Bone marrow (tissue), 2 donors: Measurements from ENCODE around the gene CACNA1C.
"Not testable (repeated sequence)": the region's sequence is repeated elsewhere in the genome, so short reads cannot be mapped to it uniquely, and the experiment has no call there.

Experiments used
- DNase-seq, 2 donors: peaks; one replicate each; lab custom pipeline; 2025; lab: John Stamatoyannopoulos, UW

CACNA1C gene

DNA sequence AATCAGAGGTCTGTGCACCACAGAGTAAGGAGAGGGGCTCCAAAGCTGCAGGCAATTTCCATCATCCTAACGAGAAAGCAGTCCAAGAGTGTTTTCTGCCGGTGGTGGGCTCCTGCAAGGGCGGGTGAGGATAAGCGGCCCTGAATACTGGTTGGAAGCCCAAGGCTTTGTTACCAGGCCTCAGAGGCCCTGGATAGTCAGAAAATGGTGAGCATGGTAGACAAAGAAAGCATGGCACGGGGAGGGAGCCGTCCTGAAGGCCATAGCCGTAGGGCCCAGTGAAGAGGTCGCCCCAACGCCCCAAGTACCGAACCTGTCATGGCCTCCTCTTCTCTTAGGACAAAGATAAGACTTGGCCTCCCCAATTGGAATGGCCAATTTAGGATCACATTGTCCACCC is 435.3 kb downstream of the CACNA1C start:
- DNase-seq, result no peak

DNA sequence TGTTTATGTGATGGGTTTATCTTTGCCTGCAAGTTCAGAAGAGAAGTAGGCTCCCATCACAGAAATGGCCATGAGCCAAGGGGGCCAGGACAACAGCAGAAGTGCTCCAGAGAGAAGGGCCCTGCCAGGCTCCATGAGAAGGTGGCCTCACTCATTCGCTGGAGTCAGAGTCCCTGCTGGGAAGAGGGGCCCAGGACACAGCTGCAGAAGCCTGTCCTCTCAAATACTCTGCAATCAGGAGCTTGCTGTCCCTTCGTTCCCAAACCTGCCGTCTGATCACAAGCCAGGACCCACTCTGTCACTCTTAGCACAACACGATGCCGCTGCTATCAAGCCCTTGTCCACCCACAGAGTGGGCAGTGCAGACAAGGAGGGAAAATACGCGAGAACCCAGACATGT is 435.8 kb downstream of the CACNA1C start:
- DNase-seq, result no peak

DNA sequence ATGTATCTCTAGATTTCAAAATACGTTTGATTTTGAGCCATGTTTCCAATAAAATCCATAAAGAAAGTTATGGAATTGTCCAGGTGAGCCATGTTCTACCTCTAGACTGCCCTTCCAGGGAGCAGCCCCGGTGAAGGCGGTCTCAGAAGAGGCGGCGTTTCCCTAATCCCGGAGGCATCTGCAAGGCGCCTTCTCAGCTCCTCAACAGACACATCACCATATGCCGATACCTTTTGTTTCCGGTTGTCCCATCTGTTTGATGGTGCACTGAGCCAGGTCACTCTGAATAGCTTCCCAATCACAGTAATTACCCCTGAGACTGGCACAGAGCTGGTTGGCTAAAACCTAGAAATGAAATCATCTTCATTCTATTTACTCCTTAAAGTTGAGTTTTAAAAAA is 436.5 kb downstream of the CACNA1C start:
- DNase-seq, result no peak

DNA sequence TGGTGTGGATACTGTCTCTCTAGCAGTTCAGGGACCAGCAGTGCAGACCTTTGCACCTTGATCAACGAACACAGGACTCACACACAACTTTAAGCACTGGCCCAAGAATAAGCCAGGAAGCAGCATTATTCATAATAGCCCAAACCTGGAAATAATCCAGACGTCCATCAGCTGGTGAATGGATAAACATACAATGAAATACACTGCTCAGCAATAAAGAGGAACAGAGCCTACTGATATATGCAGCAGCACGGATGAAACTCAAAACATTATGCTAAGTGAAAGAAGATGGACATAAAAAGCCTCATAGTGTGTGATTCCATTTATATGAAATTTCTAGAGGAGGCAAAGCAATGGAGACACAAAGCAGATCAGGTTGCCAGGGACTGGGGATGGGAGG is 438.0 kb downstream of the CACNA1C start:
- DNase-seq, result no peak

DNA sequence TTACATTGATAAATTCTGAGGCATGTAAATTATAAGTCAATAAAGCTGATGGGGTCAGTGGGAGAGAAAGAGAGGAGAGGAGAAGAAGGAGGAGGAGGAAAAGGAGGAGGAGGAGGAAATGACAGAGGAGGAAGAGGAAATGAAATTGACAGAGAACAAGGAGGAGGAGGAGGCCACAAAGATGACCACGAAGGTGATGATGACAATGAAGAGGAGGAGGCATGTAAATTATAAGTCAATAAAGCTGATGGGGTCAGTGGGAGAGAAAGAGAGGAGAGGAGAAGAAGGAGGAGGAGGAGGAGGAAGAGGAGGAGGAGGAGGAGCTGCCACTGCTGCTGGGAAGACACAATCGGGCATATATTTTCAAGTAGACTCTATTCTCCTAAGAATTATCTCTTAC is 438.6 kb downstream of the CACNA1C start:
- DNase-seq, result not testable (repeated sequence)

DNA sequence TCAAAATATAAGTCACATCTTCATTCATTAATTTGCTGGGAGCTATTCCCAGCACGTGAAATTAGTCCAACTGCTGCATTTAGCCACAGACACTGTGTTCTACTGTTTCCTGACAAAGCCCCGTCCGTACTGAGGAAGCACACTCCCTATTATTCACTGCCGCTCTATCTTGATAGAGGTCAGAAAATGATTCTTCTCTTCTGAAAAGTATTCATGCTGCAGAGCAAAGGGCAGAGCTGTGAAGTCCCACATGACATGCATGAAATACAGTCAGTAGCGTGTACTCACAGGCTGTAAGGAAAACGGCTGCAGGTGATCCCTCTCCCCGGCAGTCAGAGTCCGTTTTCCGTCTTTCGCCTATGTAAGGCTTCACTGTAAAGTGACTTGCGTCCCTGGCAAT is 439.4 kb downstream of the CACNA1C start:
- DNase-seq, result no peak

DNA sequence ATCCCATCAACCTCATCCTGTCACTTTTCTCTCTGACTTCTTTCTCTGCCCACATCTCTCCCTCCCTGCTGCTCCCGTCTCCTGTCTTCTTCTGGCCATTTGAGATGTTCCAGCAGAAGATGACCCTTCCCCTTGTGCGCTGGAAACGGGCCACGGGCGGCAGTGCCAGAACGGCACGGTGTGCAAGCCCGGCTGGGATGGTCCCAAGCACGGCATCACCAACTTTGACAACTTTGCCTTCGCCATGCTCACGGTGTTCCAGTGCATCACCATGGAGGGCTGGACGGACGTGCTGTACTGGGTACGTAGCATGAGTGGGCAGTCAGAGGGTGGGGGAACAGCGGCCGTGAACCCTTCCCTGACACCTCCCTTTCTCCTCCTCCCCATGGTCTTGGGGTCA is 440.3 kb downstream of the CACNA1C start:
- no peak for DNase-seq

DNA sequence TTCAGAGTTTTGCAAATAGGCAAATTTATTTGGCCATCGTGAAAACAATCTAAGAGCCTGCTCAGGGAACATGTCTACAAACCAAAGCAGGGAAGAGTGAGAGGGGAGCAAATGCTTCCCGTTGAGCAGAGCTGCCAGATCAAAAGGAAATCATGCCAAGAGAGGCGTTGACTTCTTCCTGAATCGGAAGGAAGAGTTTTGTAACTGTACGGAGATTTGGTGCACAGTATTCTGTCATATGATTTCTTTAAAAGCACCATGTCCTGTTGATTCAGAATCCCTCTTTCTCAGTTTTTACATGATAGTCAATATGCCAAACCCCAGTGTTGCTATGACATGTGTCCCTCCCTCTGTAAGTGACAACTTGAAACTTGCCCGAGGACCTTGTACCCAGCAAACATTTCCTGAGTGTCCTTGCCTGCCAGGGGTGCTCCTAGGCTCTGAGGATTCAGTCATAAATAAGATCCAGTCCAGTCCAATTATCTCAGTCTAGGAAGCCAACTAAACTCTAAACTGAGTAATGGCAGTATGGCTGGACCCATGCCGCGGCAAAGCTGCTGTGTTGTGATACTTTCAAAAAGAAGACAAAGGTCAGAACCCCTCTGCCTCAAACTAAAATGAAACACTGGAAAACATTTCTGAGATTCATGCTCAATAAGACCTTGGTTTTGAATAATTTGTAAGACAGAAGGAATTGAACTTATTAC is 441.9 kb downstream of the CACNA1C start:
- DNase-seq, result peak in 1 of 2 donors; percentile 24

DNA sequence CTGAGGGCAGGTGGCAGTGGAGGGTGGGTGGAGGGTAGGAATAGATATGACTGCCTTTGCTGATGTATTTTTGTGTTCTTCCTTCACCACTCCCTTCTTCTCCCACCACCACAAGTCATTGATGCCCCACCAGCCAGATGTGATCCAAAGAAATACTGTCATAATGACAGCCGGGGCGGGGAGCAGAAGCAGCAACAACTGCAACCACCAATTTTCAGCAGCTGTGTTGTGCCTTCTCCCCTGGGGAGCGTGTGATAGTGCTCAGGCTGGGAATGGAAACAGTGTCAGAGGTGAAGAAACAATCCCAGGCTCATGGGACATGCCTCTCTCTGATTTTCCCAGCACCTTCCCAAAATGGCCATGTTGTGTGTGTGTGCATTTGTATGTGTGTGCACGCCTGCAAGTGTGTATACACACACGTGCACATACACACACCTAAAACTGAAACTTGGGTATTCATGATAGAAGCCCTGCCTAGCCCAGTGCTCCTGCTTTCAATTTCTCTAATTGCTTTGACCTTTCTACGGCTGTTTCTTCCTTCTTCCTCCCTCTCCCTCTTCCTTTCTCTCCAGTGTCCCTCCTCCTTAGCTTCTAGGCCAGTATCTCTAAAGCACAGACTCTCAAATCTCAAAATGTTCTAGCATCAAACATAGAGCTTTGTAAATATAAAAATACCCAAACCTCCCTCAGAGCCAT is 442.8 kb downstream of the CACNA1C start:
- no peak for DNase-seq

DNA sequence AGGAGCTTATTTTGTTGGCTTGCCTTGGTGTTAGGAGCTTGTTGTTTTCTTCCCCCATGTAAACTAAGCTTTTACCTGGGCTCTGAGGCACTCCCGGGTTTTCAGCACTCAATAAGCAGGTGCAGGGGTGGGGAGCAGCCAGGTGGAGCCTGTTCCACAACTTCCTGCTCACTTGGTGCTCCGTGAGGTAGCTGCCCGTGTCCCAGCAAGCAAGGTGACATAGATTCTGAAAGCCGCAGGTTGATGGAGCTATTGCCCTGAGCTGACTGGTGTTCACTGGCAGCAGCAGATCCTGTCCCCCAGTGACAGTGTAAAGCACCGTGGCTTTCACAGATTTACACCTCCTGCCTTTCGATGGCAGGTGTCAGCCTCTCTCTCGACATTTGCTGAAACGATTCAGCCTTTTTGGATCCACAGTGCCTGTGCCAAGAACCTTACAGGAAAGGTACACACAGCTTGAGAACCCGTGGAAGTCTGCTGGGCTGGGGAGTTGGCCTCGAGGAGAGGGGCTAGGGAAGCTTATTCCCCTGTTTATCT is 446.2 kb downstream of the CACNA1C start:
- DNase-seq, result no peak

DNA sequence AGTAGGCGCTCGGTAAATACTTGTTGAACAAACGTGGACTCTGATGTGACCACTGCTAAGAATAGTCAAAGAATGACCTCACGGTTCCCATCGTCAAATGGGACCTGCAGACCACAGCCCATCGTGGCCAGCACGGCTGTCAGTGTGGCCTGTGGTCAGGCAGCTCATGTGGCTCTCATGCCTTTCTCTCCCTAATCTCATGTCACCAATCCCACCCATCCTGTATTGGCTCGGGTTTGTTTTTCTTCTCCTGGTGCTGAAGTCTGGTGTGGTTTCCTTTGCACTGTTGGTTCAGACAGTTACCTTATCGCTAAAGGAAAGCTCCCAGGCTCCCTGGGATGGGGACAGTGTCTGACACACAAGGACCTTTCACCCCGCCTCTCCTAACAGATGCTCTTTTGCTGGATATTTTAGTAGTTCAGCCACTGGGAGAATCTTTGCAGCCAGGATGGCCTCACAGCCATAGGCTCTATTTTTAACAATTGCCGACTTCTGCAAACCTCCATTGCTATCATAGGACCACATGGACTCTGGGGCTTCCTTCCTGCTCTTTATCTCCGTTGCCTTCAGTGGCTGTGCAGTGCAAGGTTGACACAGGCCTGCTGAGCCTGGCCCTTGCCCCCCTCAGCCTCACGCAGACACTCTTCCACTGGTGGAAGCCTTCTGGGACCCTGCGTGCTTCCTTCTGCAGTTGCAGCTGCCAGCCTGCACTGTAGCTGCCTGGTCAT is 448.8 kb downstream of the CACNA1C start:
- peak in 1 of 2 donors; percentile 80 for DNase-seq

DNA sequence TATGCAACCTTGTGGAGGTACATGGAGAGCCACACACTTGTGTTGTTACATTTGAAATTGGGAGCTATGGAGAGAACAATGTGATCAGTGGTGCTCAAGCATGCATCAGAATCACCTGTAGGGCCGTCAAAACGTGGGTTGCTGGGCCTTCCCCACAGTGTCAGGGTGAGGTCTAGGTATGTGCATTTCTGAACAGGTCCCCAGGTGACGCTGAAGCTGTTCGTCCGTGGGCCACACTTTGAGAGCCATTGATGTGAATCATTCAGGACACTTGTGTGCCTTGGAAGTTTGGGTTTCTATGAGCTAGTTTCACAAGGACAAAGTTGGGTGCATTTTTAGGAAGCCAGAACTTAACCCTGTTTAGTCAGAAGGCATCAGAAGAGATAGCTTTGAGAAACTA is 450.2 kb downstream of the CACNA1C start:
- DNase-seq, result no peak

DNA sequence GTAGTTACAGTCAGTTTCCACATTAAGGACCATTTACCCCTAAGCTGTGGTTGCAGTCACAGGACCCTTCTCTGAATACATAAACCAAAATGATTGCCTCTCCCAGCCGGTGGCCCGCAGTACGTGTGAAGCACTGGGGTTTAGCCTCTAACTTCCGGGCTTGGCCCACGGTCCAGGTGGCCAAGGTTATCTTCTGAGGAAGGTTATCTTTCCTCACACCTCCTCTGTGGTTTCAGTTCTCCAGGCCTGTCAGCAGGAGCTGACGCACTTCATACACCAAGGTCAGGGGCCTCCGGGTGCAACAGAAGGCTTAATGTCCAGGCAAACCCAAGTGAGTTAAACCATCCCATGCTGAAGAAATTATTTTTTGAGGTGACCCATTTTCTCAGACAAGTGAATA is 451.0 kb downstream of the CACNA1C start:
- DNase-seq, result no peak

DNA sequence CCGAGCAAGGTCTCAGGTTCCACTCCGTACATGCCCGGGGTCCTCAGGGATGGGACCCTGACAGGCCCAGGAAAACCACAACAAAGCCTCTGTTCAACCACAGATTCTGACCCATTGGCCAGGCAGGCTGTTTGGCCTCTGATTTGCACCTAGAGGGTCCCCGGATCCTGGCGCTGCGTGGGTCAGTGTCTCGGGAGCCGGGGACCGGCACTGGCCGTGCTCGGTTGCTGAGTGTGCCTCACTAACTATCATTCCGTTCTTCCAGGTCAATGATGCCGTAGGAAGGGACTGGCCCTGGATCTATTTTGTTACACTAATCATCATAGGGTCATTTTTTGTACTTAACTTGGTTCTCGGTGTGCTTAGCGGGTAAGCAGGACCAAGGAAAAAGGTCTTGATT is 451.8 kb downstream of the CACNA1C start:
- DNase-seq, result no peak

DNA sequence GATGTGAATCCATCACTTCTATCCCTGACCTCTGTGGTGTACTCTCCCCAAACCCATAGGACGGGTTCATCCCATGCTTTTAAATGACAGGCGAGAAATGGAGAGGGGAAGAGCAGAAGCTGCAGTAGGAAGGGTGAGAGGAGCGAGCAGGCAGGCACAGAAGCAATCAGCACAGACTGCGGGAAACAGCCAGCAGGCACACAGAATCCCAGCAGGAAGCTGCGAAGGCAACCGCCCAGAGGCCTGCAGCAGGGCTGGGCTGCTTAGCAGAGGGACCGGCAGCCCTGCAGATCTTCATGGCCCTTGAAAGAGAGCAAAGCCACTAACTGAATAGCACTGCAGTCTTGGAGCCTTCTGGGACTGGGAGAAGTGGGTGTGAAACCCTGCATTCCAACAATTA is 455.0 kb downstream of the CACNA1C start:
- DNase-seq, result no peak

DNA sequence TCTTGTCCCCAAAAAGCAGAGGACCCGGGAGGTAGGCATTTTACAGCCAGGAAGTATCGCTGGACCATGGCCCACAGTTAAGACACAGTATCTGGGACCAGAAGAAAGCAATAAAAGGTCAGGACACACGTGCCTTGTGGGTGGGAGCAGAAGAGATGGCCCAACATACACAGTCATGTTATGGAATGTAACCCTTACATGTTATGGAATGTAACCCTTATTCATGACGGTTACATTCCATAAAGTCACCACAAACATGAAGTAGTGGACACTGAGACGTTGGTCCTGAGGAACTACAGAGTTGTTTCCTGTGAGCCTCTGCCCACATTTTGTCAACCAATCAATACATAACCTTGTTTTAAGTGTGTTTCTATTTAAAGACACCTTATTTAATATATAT is 456.4 kb downstream of the CACNA1C start:
- DNase-seq, result no peak

DNA sequence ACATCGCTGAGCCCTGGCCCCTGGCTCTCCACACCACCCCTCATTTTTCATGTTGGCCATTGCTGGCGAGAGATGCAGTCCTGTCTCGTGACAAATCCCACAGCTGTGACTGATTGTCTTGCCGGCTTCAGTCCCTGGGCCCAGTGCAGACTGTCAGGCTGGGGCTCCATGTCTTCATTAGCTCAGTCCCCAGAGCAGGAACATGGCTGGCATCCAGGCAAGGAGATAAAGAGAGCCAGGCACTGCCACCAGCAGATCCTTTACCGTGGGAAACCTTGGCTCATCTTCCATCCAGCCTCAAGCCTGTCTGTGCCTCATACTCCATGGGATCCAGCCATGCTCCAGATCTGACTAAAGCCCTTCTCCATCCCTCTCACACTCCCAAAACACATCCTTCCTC is 457.3 kb downstream of the CACNA1C start:
- DNase-seq, result no peak

DNA sequence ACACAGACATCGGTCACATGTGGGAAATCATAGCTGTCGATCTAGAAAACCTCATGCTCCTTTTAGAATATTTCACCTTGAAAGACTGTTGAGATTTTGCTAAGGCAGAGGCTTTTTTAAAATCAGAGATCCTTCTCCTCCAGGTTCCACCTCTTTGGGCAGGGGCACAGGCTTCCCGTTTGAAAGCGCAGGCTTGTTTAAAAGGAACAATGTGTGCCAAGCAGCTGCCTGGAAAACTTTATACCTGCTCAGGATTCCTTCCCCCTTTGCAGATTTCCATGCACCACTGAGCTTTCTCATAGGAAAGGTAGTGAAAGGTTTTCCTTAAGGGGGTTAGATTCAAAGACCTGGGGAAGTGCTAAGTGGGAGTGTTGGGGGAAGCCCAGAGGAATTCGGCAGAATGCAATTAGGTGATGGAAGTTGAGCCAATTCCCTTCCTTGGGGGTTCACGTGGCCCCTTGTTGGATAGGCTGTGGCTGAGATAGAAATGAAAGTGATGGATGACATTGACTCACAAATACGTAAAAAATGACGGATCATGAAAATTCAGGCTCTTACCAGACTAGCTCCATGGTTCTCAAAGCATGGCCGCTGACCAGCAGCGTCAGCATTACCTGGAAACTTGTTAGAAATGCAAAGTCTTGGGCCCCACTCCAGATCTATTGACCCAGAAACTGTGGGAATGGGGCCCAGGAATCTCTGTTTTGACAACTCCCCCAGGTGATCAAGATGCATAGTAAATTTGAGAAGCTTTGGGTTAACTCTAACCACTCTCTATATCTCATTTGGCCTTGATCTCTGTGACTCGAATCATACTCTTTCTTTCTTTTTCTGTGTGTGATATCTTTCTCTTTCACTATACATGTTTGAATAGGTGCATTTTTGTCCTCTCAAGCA is 460.6 kb downstream of the CACNA1C start:
- DNase-seq, result no peak

DNA sequence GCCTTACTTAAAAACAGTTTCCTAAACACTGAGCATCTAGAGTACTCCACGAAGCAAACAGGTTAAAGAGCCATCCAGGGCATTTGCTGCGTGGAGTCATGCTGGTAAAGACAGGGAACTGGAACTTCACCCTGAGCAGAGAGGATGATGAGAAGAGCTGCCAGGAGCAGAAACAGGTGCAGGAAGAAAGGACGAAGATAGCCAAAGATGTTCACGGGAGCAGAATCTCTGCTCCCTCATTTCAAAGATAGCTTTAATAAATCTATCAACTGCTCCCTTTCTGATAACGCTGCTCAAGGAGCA is 461.2 kb downstream of the CACNA1C start:
- no peak for DNase-seq

DNA sequence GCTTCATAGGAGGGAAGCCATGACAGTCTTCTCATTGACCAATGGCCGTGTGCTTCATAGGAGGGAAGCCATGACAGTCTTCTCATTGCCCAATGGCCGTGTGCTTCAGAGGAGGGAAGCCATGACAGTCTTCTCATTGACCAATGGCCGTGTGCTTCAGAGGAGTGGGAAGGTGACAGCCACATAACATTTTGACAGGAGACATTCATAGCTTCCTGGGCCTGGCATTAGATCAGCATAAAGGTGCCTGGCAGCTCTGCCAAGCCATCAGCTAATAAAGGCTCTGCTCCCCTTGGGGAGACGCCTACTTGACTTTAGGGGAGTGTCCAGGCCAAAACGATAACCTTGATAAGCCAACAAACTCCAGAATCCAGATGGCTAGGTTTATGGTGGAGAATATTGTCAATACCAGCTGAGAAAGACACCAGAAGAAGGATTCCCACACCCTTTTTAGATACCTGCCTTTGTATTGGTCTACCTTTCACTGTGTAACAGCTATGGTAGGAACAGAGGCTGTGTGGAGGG is 468.0 kb downstream of the CACNA1C start:
- no peak for DNase-seq

DNA sequence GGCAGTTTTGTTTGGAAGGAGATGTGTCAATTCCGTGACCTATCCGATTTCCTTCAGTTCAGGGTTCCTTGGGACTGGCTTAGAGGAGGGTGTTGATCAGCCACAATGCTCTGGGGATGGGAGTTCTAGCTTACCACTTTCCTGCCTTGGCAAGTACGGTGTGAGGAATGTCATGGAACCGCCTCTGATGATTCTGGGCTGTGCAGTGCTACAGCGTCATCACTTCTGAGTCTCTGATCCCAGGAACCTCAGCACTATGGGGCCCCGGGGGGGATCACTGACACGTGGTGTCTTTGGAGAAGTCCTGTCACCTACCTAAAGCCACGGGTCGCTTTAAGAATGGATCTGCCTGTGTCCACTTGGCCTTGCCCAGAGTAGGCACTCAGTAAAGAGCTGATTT is 470.5 kb downstream of the CACNA1C start:
- no peak for DNase-seq

DNA sequence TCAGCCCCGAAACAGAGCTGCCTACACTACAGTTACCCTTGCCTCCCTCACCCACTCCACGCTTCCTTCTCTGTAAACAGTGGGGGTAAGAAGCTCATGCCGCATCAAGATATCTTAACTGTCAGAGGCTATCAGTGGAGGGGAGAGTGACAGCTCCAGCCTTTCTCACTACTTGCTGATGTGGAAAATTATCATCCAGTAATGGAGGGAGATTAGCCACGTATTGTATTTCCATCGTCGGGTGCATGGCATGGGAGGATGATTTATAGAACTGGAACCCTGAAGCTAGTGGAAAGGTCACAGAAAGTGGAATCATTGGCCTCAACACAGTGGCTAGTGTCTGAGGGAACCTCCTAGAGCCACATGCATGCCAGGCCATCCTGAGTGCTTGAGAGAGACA is 471.1 kb downstream of the CACNA1C start:
- no peak for DNase-seq
